Adrenal gland (tissue), 5 donors: Measurements from ENCODE around the gene RBBP7.

Experiments
- CTCF ChIP-seq, 6 experiments: fragments of 450-650 bp in 4 of 6; fragments of 200-600 bp in 2 of 6; sonication (generic) in 1 of 6; IDR thresholded peaks; 1 replicate in 5 of 6; 2 replicates in 1 of 6; pipeline versions ENCODE4 v1.5.1 to v1.8.0; 2016 to 2021; ENCODE audit warnings: antibody characterized with exemption in 6 of 6, mild to moderate bottlenecking in 2 of 6, moderate library complexity in 1 of 6
- POLR2A ChIP-seq, 2 donors: fragments of 450-650 bp; IDR thresholded peaks; one replicate each; pipeline ENCODE4 v1.6.1; 2017; ENCODE audit warnings: antibody characterized with exemption in 2 of 2, mild to moderate bottlenecking in 2 of 2, moderate library complexity in 1 of 2
- donor health status: DM: no; HTN: no; CAD: no.

- TF ChIP-seq CTCF (IDR thresholded peaks at IDR 0.05), result no peak
- TF ChIP-seq POLR2A (IDR thresholded peaks at IDR 0.05), result no peak
These were observed 31.7 kb downstream of the RBBP7 start for GRCh38 chrX:16838202-16839066.
